Esophagus squamous epithelium (tissue), 4 donors: ENCODE results near the gene PHYHIPL.

Experiments
- POLR2A ChIP-seq, 4 donors: fragments of 450-650 bp; IDR thresholded peaks; one replicate each; pipeline ENCODE4 v1.6.1; 2017; ENCODE audit warnings: antibody characterized with exemption in 4 of 4, mild to moderate bottlenecking in 4 of 4, moderate library complexity in 3 of 4
- TF ChIP-seq, protein P1 (sequence below), 6 experiments: fragments of 450-650 bp in 4 of 6; fragments of 200-600 bp in 2 of 6; sonication (generic) in 2 of 6; IDR thresholded peaks; one replicate each; pipeline ENCODE4 v1.5.1; 2016 to 2019; ENCODE audit warnings: antibody characterized with exemption in 6 of 6, mild to moderate bottlenecking in 4 of 6, moderate library complexity in 4 of 6

DNA sequence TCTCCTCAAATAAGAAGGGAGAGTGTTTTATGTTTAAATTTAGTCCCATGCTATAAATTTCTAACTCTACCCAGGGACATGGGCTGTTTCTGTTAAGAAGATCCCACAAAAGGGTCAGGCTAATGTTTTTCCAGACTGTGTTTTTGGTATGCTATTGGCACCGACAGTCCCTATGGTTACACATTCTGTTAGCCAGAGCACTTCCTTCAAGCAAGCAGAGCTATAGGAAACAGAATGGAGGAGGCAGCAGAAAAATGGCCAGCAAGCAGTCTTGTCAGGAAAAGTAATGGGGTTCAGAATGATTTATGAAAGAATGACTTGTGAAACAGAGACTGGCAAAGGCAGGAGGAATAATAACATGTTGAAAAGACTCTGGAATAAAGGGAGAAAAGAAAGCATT lies 44.8 kb upstream of the PHYHIPL start:
- TF ChIP-seq, protein P1, sequence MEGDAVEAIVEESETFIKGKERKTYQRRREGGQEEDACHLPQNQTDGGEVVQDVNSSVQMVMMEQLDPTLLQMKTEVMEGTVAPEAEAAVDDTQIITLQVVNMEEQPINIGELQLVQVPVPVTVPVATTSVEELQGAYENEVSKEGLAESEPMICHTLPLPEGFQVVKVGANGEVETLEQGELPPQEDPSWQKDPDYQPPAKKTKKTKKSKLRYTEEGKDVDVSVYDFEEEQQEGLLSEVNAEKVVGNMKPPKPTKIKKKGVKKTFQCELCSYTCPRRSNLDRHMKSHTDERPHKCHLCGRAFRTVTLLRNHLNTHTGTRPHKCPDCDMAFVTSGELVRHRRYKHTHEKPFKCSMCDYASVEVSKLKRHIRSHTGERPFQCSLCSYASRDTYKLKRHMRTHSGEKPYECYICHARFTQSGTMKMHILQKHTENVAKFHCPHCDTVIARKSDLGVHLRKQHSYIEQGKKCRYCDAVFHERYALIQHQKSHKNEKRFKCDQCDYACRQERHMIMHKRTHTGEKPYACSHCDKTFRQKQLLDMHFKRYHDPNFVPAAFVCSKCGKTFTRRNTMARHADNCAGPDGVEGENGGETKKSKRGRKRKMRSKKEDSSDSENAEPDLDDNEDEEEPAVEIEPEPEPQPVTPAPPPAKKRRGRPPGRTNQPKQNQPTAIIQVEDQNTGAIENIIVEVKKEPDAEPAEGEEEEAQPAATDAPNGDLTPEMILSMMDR (IDR thresholded peaks at IDR 0.05) = no peak
- TF ChIP-seq POLR2A (IDR thresholded peaks at IDR 0.05) = no peak
